ENCODE data around the gene WDR91.

- TF ChIP-seq POLR2AphosphoS5 (IDR thresholded peaks at IDR 0.05; ENCODE audit: low read depth, low read length) (no peak), CTCF (IDR thresholded peaks at IDR 0.05) (no peak), REST (IDR thresholded peaks at IDR 0.05; ENCODE audit: insufficient read depth in 1 of 2, low read depth in 2 of 2, low read length in 1 of 2) (no peak), SIN3A (IDR thresholded peaks at IDR 0.05; ENCODE audit: borderline replicate concordance, insufficient read depth, low read depth, low read length) (no peak), TCF7L2 (IDR thresholded peaks at IDR 0.05; ENCODE audit: low read depth, low read length) (no peak)
These were observed 30.9 kb upstream of the WDR91 start for GRCh38 chr7:135242096-135242684.
